Activated CD4-positive, CD25-positive, alpha-beta regulatory T cell treated with anti-CD3 and anti-CD28 coated beads, Interleukin-2, amount 50 U/mL, for 24 hours (primary cell): Measurements from ENCODE around the gene E4F1.

Experiments used
- ATAC-seq, 2 donors: fragments of 150-1000 bp; cut with Tn5 transposase; one replicate each; pipeline ENCODE4 v1.10.0; 2021; ENCODE audit warnings: mild to moderate bottlenecking in 1 of 2, moderate library complexity in 1 of 2

Gene E4F1

GRCh38 chr16:2206780-2207433 lies 16.5 kb upstream of the E4F1 start:
- no peak for ATAC-seq

GRCh38 chr16:2207872-2208271 lies 15.5 kb upstream of the E4F1 start:
- ATAC-seq, result no peak

- ATAC-seq, result no peak
Measured at GRCh38 chr16:2208308-2208707, 15.1 kb upstream of the E4F1 start.

GRCh38 chr16:2208772-2209171 lies 14.6 kb upstream of the E4F1 start:
- ATAC-seq, result no peak

- ATAC-seq, result no peak
Measured at GRCh38 chr16:2209258-2210008, 14.0 kb upstream of the E4F1 start.

GRCh38 chr16:2210009-2210332 lies 13.4 kb upstream of the E4F1 start:
- ATAC-seq, result no peak

GRCh38 chr16:2210386-2211365 lies 12.7 kb upstream of the E4F1 start, which contains the start of gene BRICD5:
TSS of gene BRICD5 (minus strand) at chr16:2210863. CDS start at chr16:2210833, 30 bp downstream.
- no peak for ATAC-seq

- ATAC-seq, result no peak
Measured at GRCh38 chr16:2211923-2212347, 11.5 kb upstream of the E4F1 start.

GRCh38 chr16:2212362-2213324 lies 10.7 kb upstream of the E4F1 start:
- ATAC-seq, result no peak

- ATAC-seq, result peak in 1 of 2 donors; percentile 1
Measured at GRCh38 chr16:2213817-2214718, 9.3 kb upstream of the E4F1 start.

GRCh38 chr16:2214719-2214968 lies 8.7 kb upstream of the E4F1 start, which contains the start of gene PGP:
TSS of gene PGP (minus strand) at chr16:2214840. CDS start at chr16:2214777, 63 bp downstream.
- ATAC-seq, result peak in 1 of 2 donors; percentile 93

GRCh38 chr16:2216330-2216729 lies 7.1 kb upstream of the E4F1 start:
- no peak for ATAC-seq

GRCh38 chr16:2223942-2224486 lies 623 bp downstream of the E4F1 start:
- ATAC-seq, result peak; percentile 8 to 21

GRCh38 chr16:2226245-2226793 lies 2.9 kb downstream of the E4F1 start:
- ATAC-seq, result no peak

- ATAC-seq, result no peak
Measured at GRCh38 chr16:2226918-2227317, 3.5 kb downstream of the E4F1 start.

GRCh38 chr16:2228161-2228824 lies 4.9 kb downstream of the E4F1 start:
- no peak for ATAC-seq

GRCh38 chr16:2229091-2229490 lies 5.7 kb downstream of the E4F1 start:
- ATAC-seq, result no peak

- ATAC-seq, result no peak
Measured at GRCh38 chr16:2229632-2230250, 6.3 kb downstream of the E4F1 start.

GRCh38 chr16:2230376-2230775 lies 7.0 kb downstream of the E4F1 start:
- no peak for ATAC-seq
